Esophagus squamous epithelium (tissue), 5 donors: ENCODE data around the gene APOLD1. TPM values are rescaled to one million over a fixed set of nuclear protein-coding genes. Genes with fewer than 3 reads are reported as not detected.

Experiments
- DNase-seq: peaks from one replicate; lab custom pipeline; 2025; lab: John Stamatoyannopoulos, UW
- H3K27ac ChIP-seq, 4 donors: fragments of 200-600 bp; sonication (generic); one replicate each; pipeline ENCODE4 v1.5.1; 2016 to 2019; ENCODE audit warnings: mild to moderate bottlenecking in 1 of 4
- H3K27me3 ChIP-seq, 4 donors: fragments of 200-600 bp; sonication (generic); 1 replicate in 3 of 4; 2 replicates in 1 of 4; pipeline versions ENCODE4 v1.5.1 to v1.6.0; 2017 to 2021; ENCODE audit warnings: antibody characterized with exemption in 1 of 4
- H3K36me3 ChIP-seq, 3 donors: fragments of 200-600 bp; sonication (generic); one replicate each; pipeline ENCODE4 v1.5.1; 2016 to 2019
- H3K4me1 ChIP-seq, 3 donors: fragments of 200-600 bp; sonication (generic); one replicate each; pipeline ENCODE4 v1.5.1; 2017 to 2019
- H3K4me3 ChIP-seq, 4 donors: fragments of 200-600 bp; sonication (generic); 1 replicate in 3 of 4; 2 replicates in 1 of 4; pipeline ENCODE4 v1.5.1; 2016 to 2019; ENCODE audit warnings: mild to moderate bottlenecking in 2 of 4, moderate library complexity in 1 of 4
- H3K9me3 ChIP-seq, 3 donors: fragments of 200-600 bp; sonication (generic); one replicate each; pipeline ENCODE4 v1.5.1; 2016 to 2019
- POLR2A ChIP-seq, 4 donors: fragments of 450-650 bp; IDR thresholded peaks; one replicate each; pipeline ENCODE4 v1.6.1; 2017; ENCODE audit warnings: antibody characterized with exemption in 4 of 4, mild to moderate bottlenecking in 4 of 4, moderate library complexity in 3 of 4
- WGBS, 2 donors: methylation state at CpG; one replicate each; pipeline ENCODE4 v1.1.5; 2018; 5-methylcytosine and 5-hydroxymethylcytosine counted together
- intact Hi-C: fragments of 100-400 bp; cut with DNase I; formaldehyde crosslinking; loops from one replicate; pipeline ENCODE4 v1.15.0; 2022
- total RNA-seq, 4 donors: library from RNA; depleted of rRNA; stranded (reverse); fragments of >200 nt; gene quantifications; one replicate each; pipeline ENCODE4 v1.1.0, GENCODE V29; 2016
- TF ChIP-seq, protein P1 (sequence below), 6 experiments: fragments of 450-650 bp in 4 of 6; fragments of 200-600 bp in 2 of 6; sonication (generic) in 2 of 6; IDR thresholded peaks; one replicate each; pipeline ENCODE4 v1.5.1; 2016 to 2019; ENCODE audit warnings: antibody characterized with exemption in 6 of 6, mild to moderate bottlenecking in 4 of 6, moderate library complexity in 4 of 6
- donor health status: DM: yes; HTN: yes; CAD: no.

The APOLD1 gene
- total RNA-seq, 4 donors from 2014 or later: 2.5 to 14.1 (median 6.8) TPM

DNA sequence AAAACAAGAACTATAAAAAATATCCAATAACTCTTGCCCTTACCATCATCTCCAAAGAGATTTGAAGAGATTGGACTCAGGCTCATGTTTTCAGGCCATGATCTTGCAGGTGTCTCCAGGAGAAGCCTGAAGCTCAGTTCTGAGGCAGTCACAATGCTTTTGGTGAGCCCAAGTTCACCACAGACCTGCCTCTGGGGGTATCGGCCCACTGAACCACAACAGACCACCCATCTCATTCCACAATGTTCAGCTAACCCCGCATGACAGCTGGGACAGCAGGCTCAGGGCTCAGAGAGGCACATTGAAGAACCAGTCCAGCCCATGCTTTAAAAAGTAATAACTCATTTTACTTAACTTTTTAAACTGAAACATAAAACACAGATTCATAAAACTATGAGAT lies 28.3 kb upstream of the APOLD1 start:
- Histone ChIP-seq H3K4me3 (no peak overlapping the region), H3K27ac (no peak overlapping the region), H3K36me3 (no peaks in the 10 kb centered on the region), H3K9me3 (no peaks in the 10 kb centered on the region), H3K4me1 (no peaks in the 10 kb centered on the region), H3K27me3 (no peaks in the 10 kb centered on the region)
- no peak for DNase-seq
- intact Hi-C loops: no loop called here
- 76 to 89% methylated on average over 2 of the region's 2 CpGs for WGBS, 2 donors
- TF ChIP-seq, protein P1, sequence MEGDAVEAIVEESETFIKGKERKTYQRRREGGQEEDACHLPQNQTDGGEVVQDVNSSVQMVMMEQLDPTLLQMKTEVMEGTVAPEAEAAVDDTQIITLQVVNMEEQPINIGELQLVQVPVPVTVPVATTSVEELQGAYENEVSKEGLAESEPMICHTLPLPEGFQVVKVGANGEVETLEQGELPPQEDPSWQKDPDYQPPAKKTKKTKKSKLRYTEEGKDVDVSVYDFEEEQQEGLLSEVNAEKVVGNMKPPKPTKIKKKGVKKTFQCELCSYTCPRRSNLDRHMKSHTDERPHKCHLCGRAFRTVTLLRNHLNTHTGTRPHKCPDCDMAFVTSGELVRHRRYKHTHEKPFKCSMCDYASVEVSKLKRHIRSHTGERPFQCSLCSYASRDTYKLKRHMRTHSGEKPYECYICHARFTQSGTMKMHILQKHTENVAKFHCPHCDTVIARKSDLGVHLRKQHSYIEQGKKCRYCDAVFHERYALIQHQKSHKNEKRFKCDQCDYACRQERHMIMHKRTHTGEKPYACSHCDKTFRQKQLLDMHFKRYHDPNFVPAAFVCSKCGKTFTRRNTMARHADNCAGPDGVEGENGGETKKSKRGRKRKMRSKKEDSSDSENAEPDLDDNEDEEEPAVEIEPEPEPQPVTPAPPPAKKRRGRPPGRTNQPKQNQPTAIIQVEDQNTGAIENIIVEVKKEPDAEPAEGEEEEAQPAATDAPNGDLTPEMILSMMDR (IDR thresholded peaks at IDR 0.05): no peak
- no peak for TF ChIP-seq POLR2A (IDR thresholded peaks at IDR 0.05)

DNA sequence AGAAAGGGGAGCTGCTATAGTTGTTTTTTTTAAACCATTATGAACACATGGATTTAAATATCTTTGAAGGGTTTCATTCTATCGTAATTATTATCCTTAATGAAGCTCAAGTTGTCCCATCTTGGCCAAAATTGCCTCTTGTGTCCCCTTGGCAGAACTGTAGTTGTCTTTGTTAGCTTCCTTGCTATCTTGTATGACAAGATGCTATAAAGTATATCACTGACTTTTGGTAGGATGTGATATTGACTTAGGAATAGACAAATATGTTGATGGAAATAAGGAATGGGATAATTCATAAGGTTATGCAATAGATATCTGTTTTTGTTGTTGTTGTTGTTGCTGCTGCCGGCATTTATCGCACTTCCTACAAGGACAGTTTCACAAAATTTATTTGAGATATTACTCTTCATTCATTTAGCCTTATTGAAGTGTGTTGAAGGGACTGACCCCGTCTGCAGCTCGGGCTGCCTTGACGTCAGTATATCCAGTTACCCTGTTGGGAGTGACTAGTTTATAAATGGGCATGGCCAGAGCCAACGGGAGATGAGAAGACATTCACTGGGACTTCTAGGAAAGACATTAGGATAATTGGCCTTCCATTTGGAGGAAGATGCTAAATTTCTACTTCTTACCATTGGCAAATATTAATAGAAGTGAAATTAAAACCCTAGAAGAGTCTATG lies 26.1 kb upstream of the APOLD1 start:
- H3K9me3 ChIP-seq: no peaks in the 10 kb centered on the region
- no peak overlapping the region for H3K4me3 ChIP-seq
- H3K27me3 ChIP-seq: no peaks in the 10 kb centered on the region
- WGBS, 2 donors: 93 to 96% methylated on average over 7 of the region's 7 CpGs
- DNase-seq: no peak
- H3K4me1 ChIP-seq: no peaks in the 10 kb centered on the region
- no peak overlapping the region for H3K27ac ChIP-seq
- H3K36me3 ChIP-seq: no peaks in the 10 kb centered on the region
- intact Hi-C loops: no loop called here
- TF ChIP-seq, protein P1 (IDR thresholded peaks at IDR 0.05): no peak
- TF ChIP-seq POLR2A (IDR thresholded peaks at IDR 0.05): no peak

DNA sequence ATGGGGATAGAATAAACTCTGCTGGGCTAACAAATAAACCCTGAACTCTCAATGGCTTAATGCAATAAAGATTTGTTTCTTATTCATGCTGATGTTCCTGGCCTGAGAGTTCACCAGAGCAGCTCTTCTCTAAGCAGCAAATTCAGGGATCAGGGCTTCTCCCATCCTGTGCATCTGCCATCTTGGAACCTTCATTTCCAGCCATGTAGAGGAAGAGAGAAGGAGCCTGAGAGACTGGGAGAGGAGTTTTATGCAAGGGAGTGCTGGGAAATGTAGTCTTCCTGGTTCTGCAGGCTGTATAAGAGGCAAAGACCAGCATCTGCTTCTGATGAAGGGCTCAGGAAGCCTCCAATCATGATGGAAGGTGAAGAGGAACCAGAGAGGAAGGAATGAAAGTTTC lies 20.6 kb upstream of the APOLD1 start:
- Histone ChIP-seq H3K36me3 (no peaks in the 10 kb centered on the region), H3K27me3 (no peaks in the 10 kb centered on the region), H3K9me3 (no peaks in the 10 kb centered on the region), H3K27ac (no peak overlapping the region), H3K4me1 (no peaks in the 10 kb centered on the region), H3K4me3 (no peak overlapping the region)
- intact Hi-C loops: no loop called here
- TF ChIP-seq, protein P1 (IDR thresholded peaks at IDR 0.05): no peak
- TF ChIP-seq POLR2A (IDR thresholded peaks at IDR 0.05): no peak
- DNase-seq: no peak

DNA sequence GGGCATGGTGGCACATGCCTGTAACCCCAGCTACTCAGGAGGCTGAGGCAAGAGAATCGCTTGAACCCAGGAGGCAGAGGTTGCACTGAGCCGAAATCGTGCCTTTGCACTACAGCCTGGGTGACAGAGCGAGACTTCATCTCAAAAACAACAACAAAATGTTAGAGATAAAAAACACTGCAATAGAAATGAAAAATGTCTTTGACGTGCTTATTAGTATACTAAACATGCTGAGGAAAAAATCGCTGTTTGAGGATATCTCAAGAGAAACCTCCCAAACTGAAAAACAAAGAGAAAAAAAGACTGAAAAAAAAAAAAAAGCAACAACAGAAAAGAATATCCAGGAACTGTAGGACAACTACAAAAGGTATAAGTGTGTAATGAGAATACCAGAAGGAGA lies 15.2 kb upstream of the APOLD1 start:
- Histone ChIP-seq H3K4me3 (no peak overlapping the region), H3K4me1 (no peaks in the 10 kb centered on the region), H3K36me3 (no peaks in the 10 kb centered on the region), H3K9me3 (no peaks in the 10 kb centered on the region), H3K27ac (no peak overlapping the region), H3K27me3 (no peaks in the 10 kb centered on the region)
- WGBS, 2 donors: 96 to 98% methylated on average over 6 of the region's 6 CpGs
- intact Hi-C loops: no loop called here
- no peak for DNase-seq
- no peak for TF ChIP-seq POLR2A (IDR thresholded peaks at IDR 0.05)
- TF ChIP-seq, protein P1 (IDR thresholded peaks at IDR 0.05): no peak

DNA sequence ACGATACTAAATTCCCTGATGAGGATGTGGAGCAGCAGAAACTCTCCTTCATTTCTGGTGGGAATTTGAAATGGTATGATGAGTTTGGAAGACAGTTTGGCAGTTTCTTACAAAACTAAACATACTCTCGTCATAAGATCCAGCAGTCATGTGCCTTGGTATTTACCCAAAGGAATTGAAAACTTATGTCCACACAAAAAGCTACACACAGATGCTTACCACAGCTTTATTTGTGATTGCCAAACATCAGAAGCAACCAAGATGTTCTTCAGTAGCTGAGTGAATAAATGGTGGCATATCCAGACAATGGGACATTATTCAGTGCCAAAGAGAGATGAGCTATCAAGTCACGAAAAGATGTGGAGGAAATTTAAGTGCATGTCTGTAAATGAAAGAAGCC lies 10.7 kb upstream of the APOLD1 start:
- no peaks in the 10 kb centered on the region for H3K36me3 ChIP-seq
- TF ChIP-seq, protein P1 (IDR thresholded peaks at IDR 0.05): no peak
- no peak for TF ChIP-seq POLR2A (IDR thresholded peaks at IDR 0.05)
- H3K9me3 ChIP-seq: no peaks in the 10 kb centered on the region
- WGBS, 2 donors: 51 to 59% methylated on average over 3 of the region's 3 CpGs
- intact Hi-C loops: no loop called here
- H3K27me3 ChIP-seq: no peaks in the 10 kb centered on the region
- H3K4me3 ChIP-seq: no peak overlapping the region
- no peak overlapping the region for H3K27ac ChIP-seq
- peaks cover 0 to 12% (median 2%) of the 10 kb centered on the region in 3 donors for H3K4me1 ChIP-seq
- no peak for DNase-seq
